Ascending aorta (tissue), 2 donors: ENCODE results near the gene EPHB2. TPM values are rescaled to one million over a fixed set of nuclear protein-coding genes. Genes with fewer than 3 reads are reported as not detected.
A peak's percentile ranks its signal among the peaks of the same experiment; 100 is the strongest.

Experiments
- DNase-seq, 2 donors: peaks; one replicate each; pipeline ENCODE4 v3.0.0-alpha.2; 2019; ENCODE audit warnings: low spot score in 2 of 2
- H3K27ac ChIP-seq, 2 donors: fragments of 200-600 bp; sonication (generic); one replicate each; pipeline ENCODE4 v1.5.1; 2016 to 2017; ENCODE audit warnings: mild to moderate bottlenecking in 1 of 2
- H3K27me3 ChIP-seq: fragments of 200-600 bp; sonication (generic); one replicate; pipeline ENCODE4 v1.5.1; 2017
- H3K36me3 ChIP-seq, 2 donors: fragments of 200-600 bp; sonication (generic); one replicate each; pipeline ENCODE4 v1.5.1; 2016
- H3K4me1 ChIP-seq, 2 donors: fragments of 200-600 bp; sonication (generic); one replicate each; pipeline ENCODE4 v1.5.1; 2016 to 2017; ENCODE audit warnings: mild to moderate bottlenecking in 1 of 2
- H3K4me3 ChIP-seq, 2 donors: fragments of 200-600 bp; sonication (generic); one replicate each; pipeline ENCODE4 v1.5.1; 2016 to 2017; ENCODE audit warnings: mild to moderate bottlenecking in 1 of 2
- H3K9me3 ChIP-seq, 2 donors: fragments of 200-600 bp; sonication (generic); one replicate each; pipeline ENCODE4 v1.5.1; 2016
- intact Hi-C: fragments of 100-400 bp; cut with DNase I; formaldehyde crosslinking; loops from one replicate; pipeline ENCODE4 v1.15.1; 2023
- total RNA-seq: library from RNA; depleted of rRNA; stranded (reverse); fragments of >200 nt; gene quantifications from one replicate; pipeline ENCODE4 v1.1.0, GENCODE V29; 2016
- TF ChIP-seq, protein P1 (sequence below), 3 experiments: fragments of 200-600 bp in 2 of 3; fragments of 450-650 bp in 1 of 3; sonication (generic) in 2 of 3; IDR thresholded peaks; one replicate each; pipeline ENCODE4 v1.5.1; 2016 to 2019; ENCODE audit warnings: antibody characterized with exemption in 3 of 3, mild to moderate bottlenecking in 1 of 3, moderate library complexity in 1 of 3

EPHB2 gene
- total RNA-seq, 1 donor from 2014 or later, result 3.2 TPM

DNA sequence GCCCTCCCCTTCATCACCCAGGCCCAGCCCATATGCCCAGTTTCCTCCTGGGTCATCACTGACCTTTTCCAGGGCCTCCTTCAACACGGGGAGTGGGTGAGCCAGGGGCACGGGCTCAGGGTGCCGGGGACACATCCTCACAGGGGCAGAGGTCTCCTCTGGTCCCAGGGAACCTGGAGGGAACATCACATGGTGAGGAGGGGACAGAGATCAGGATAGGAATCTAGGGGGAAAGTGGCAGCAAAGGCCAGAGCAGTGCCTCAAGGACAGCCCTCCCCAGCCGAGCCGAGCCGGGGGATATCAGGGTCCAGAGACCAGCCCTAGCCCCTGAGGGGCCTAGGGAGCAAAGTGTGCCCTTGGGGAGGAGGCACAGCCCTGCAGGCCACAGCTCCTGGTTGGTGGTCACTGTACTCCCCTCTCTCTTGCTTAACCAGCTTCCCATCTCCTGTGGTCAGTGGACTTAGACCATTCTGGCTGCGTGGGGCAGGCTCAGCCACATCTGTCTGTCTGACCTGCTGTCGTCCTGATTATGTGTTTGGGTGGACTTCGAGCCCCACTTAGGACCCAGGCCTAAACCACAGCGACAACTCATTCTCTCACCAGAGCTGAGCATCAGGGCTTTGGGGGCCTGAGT lies 252.5 kb downstream of the EPHB2 start:
- H3K9me3 ChIP-seq, result peaks cover 0 to 4% of the 10 kb centered on the region in 2 donors
- no peak overlapping the region for H3K4me3 ChIP-seq
- no peaks in the 10 kb centered on the region for H3K27me3 ChIP-seq
- no peak for DNase-seq
- H3K27ac ChIP-seq, result no peak overlapping the region
- intact Hi-C loops, result no loop called here
- no peaks in the 10 kb centered on the region for H3K4me1 ChIP-seq
- H3K36me3 ChIP-seq, result no peaks in the 10 kb centered on the region
- TF ChIP-seq, protein P1, sequence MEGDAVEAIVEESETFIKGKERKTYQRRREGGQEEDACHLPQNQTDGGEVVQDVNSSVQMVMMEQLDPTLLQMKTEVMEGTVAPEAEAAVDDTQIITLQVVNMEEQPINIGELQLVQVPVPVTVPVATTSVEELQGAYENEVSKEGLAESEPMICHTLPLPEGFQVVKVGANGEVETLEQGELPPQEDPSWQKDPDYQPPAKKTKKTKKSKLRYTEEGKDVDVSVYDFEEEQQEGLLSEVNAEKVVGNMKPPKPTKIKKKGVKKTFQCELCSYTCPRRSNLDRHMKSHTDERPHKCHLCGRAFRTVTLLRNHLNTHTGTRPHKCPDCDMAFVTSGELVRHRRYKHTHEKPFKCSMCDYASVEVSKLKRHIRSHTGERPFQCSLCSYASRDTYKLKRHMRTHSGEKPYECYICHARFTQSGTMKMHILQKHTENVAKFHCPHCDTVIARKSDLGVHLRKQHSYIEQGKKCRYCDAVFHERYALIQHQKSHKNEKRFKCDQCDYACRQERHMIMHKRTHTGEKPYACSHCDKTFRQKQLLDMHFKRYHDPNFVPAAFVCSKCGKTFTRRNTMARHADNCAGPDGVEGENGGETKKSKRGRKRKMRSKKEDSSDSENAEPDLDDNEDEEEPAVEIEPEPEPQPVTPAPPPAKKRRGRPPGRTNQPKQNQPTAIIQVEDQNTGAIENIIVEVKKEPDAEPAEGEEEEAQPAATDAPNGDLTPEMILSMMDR (IDR thresholded peaks at IDR 0.05), result no peak

DNA sequence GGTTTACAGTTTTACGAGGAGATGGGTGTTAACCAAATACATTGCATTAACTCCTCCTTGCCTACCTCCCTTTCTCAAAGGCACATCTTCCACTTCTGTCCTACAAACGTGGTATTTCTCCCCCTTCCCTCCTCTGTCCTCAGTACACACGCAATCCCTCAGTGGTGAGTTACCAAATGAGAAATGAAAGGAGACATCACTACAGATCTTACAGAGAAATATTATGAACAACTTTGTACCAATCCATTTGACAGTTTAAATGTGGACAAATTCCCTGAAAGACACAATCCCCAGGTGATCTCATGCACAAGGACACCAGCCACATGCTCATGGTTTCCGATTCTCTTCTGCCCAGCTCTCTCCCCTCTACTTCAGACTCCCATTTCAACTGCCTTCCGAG lies 255.7 kb downstream of the EPHB2 start:
- Histone ChIP-seq H3K36me3 (no peaks in the 10 kb centered on the region), H3K27ac (no peak overlapping the region), H3K9me3 (peaks cover 0 to 4% of the 10 kb centered on the region in 2 donors), H3K4me1 (no peaks in the 10 kb centered on the region), H3K27me3 (no peaks in the 10 kb centered on the region), H3K4me3 (no peak overlapping the region)
- TF ChIP-seq, protein P1 (IDR thresholded peaks at IDR 0.05), result no peak
- intact Hi-C loops, result no loop called here
- DNase-seq, result no peak

DNA sequence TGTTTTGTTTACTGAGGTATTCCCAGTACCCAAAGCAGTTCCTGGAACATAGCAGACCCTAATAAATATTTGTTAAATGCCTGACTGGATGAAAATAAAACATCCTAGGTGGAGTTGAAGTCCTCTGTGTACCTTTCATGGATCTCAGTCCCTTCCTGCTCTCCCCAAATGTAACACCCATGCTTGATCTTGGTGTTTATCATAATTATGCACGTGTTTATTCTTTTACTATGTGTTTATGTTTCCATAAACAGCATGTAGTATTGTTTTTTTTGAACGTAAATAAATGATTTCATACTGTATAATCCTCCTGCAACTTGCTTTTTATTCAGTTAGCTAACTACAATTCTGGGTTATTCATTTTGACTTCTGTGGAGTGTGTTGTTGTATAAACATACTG lies 257.2 kb downstream of the EPHB2 start:
- no peak overlapping the region for H3K27ac ChIP-seq
- intact Hi-C loops, result no loop called here
- no peak for DNase-seq

GRCh38 chr1:22969304-22969709 lies 258.7 kb downstream of the EPHB2 start:
- Histone ChIP-seq H3K27me3 (no peaks in the 10 kb centered on the region), H3K9me3 (peaks cover 0 to 4% of the 10 kb centered on the region in 2 donors), H3K4me1 (no peaks in the 10 kb centered on the region), H3K27ac (no peak overlapping the region), H3K36me3 (no peaks in the 10 kb centered on the region), H3K4me3 (no peak overlapping the region)
- DNase-seq, result peak in 1 of 2 donors; percentile 16
- TF ChIP-seq, protein P1 (IDR thresholded peaks at IDR 0.05), result no peak
- intact Hi-C loops, result no loop called here

More for the DNA sequence above, 257.2 kb downstream of the EPHB2 start:
- H3K36me3 ChIP-seq, result no peaks in the 10 kb centered on the region
- no peaks in the 10 kb centered on the region for H3K4me1 ChIP-seq
- H3K9me3 ChIP-seq, result peaks cover 0 to 4% of the 10 kb centered on the region in 2 donors
- H3K27me3 ChIP-seq, result no peaks in the 10 kb centered on the region
- TF ChIP-seq, protein P1 (IDR thresholded peaks at IDR 0.05), result no peak
- H3K4me3 ChIP-seq, result no peak overlapping the region

DNA sequence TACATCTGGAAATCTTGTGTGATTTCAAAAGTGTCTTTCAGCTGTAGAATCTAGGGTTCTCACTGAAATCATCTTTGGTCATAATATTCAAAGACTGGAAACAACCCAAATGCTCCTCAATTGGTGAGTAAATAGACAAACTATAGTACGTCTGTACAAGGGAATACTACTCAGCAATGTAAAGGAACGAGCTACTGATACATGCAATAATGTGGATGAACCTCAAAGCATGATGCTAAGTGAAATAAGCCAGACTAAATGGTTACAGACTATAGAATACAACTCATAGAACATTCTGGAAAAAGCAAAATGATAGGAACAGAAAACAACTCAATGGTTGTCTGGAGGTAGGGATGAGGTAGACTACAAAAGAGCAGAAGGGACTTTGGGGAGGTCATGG lies 259.5 kb downstream of the EPHB2 start:
- TF ChIP-seq, protein P1 (IDR thresholded peaks at IDR 0.05), result no peak
- H3K27me3 ChIP-seq, result no peaks in the 10 kb centered on the region
- no peaks in the 10 kb centered on the region for H3K36me3 ChIP-seq
- no peaks in the 10 kb centered on the region for H3K4me1 ChIP-seq
- H3K27ac ChIP-seq, result no peak overlapping the region
- H3K9me3 ChIP-seq, result peaks cover 0 to 4% of the 10 kb centered on the region in 2 donors
- no peak for DNase-seq
- H3K4me3 ChIP-seq, result no peak overlapping the region
- intact Hi-C loops, result no loop called here

Other genes with a start within 250 kb of the EPHB2 start
- gene EPHA8, start 147.3 kb upstream of the EPHB2 start, total RNA-seq, result not detected
- 202 TPM for gene C1QA, start 74.2 kb upstream of the EPHB2 start, total RNA-seq
- 350 TPM for gene C1QC, start 67.2 kb upstream of the EPHB2 start, total RNA-seq
- 454 TPM for gene C1QB, start 57.6 kb upstream of the EPHB2 start, total RNA-seq